Right atrium auricular region (tissue), 2 donors: ENCODE data around the gene SERINC3. TPM values are rescaled to one million over a fixed set of nuclear protein-coding genes. Genes with fewer than 3 reads are reported as not detected.

Experiments used
- DNase-seq: peaks from one replicate; pipeline ENCODE4 v3.0.0-alpha.2; 2019; ENCODE audit warnings: low spot score
- H3K27ac ChIP-seq, 2 donors: fragments of 200-600 bp; sonication (generic); 1 replicate in 1 of 2; 2 replicates in 1 of 2; pipeline ENCODE4 v1.5.1; 2016 to 2019
- H3K27me3 ChIP-seq, 2 donors: fragments of 200-600 bp; sonication (generic); one replicate each; pipeline versions ENCODE4 v1.5.1 to v1.6.0; 2017 to 2019
- H3K36me3 ChIP-seq: fragments of 200-600 bp; sonication (generic); one replicate; pipeline ENCODE4 v1.5.1; 2016
- H3K4me1 ChIP-seq, 2 donors: fragments of 200-600 bp; sonication (generic); one replicate each; pipeline versions ENCODE4 v1.5.1 to v1.6.0; 2017 to 2019
- H3K4me3 ChIP-seq, 2 donors: fragments of 200-600 bp; sonication (generic); 1 replicate in 1 of 2; 2 replicates in 1 of 2; pipeline ENCODE4 v1.5.1; 2017 to 2019; ENCODE audit warnings: mild to moderate bottlenecking in 1 of 2, moderate library complexity in 1 of 2
- H3K9me3 ChIP-seq, 2 donors: fragments of 200-600 bp; sonication (generic); one replicate each; pipeline ENCODE4 v1.5.1; 2019
- CTCF ChIP-seq, 2 donors: fragments of 200-600 bp; sonication (generic); IDR thresholded peaks; one replicate each; pipeline ENCODE4 v1.5.1; 2019; ENCODE audit warnings: antibody characterized with exemption in 2 of 2
- total RNA-seq, 2 donors: library from RNA; depleted of rRNA; stranded (reverse); fragments of >200 nt; gene quantifications; one replicate each; pipeline ENCODE4 v1.1.0, GENCODE V29; 2016

SERINC3 gene
- total RNA-seq, 2 donors from 2014 or later, result 85.7 to 112 TPM

- Histone ChIP-seq H3K4me1 (peaks cover 0 to 42% of the 10 kb centered on the region in 2 donors), H3K36me3 (no peaks in the 10 kb centered on the region), H3K9me3 (no peaks in the 10 kb centered on the region), H3K27ac (peak overlapping the region; percentile 54 to 83), H3K27me3 (no peaks in the 10 kb centered on the region), H3K4me3 (no peak overlapping the region)
- no peak for TF ChIP-seq CTCF (IDR thresholded peaks at IDR 0.05)
- no peak for DNase-seq
These were observed 30.2 kb upstream of the SERINC3 start for GRCh38 chr20:44552050-44552449.

GRCh38 chr20:44549123-44549522 lies 27.3 kb upstream of the SERINC3 start:
- no peak for DNase-seq
- H3K4me3 ChIP-seq, result no peak overlapping the region
- no peaks in the 10 kb centered on the region for H3K36me3 ChIP-seq
- no peaks in the 10 kb centered on the region for H3K27me3 ChIP-seq
- H3K27ac ChIP-seq, result peak overlapping the region; percentile 58 to 75
- H3K9me3 ChIP-seq, result no peaks in the 10 kb centered on the region
- peaks cover 0 to 34% of the 10 kb centered on the region in 2 donors for H3K4me1 ChIP-seq
- TF ChIP-seq CTCF (IDR thresholded peaks at IDR 0.05), result no peak

DNA sequence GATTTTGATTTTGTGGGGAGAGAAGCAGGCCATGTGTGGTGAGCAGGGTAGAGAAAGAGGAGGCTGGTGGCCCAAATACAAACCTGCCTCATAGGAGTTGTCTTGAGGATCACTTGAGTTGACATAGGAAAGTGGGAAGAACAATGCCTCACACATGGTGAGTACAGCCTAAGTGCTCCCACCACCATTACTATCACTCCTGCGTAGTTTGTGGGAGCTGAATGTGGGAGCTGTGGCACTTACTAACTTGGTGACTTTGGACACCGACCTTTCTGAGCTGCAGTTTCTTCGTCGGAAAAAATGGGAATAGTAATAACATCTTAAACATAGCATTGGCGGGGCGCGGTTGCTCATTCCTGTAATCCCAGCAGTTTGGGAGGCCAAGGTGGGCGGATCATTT lies 25.5 kb upstream of the SERINC3 start:
- Histone ChIP-seq H3K4me3 (no peak overlapping the region), H3K36me3 (no peaks in the 10 kb centered on the region), H3K27ac (peak overlapping the region in 1 of 2 donors; percentile 58), H3K9me3 (no peaks in the 10 kb centered on the region), H3K4me1 (peaks cover 0 to 32% of the 10 kb centered on the region in 2 donors), H3K27me3 (no peaks in the 10 kb centered on the region)
- no peak for DNase-seq
- TF ChIP-seq CTCF (IDR thresholded peaks at IDR 0.05), result no peak

DNA sequence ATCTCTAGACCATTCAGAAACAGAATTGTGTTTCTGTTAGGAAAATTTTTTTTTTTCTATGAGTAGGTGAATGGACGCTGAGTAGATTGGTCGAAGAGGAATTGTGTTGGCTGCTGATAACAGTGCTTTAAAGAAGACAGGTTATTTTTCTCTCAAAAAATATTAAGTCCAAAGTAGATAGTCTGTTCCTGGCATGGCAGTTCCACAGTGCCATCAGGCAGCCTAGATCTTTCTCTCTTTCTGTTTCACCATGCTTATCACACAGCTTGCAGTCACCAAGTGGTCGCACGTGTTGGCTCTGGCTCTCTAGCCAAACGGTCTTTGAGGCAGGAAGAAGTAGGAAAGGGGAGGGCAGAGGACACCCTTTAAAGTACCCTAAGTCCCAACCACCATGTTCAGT lies 22.4 kb upstream of the SERINC3 start:
- H3K27ac ChIP-seq, result peak overlapping the region in 1 of 2 donors; percentile 63
- H3K4me1 ChIP-seq, result peaks cover 0 to 44% of the 10 kb centered on the region in 2 donors
- H3K9me3 ChIP-seq, result no peaks in the 10 kb centered on the region
- no peak overlapping the region for H3K4me3 ChIP-seq
- H3K36me3 ChIP-seq, result no peaks in the 10 kb centered on the region
- TF ChIP-seq CTCF (IDR thresholded peaks at IDR 0.05), result no peak
- DNase-seq, result no peak
- H3K27me3 ChIP-seq, result no peaks in the 10 kb centered on the region

- DNase-seq, result no peak
- Histone ChIP-seq H3K36me3 (no peaks in the 10 kb centered on the region), H3K9me3 (no peaks in the 10 kb centered on the region), H3K4me1 (peaks cover 0 to 41% of the 10 kb centered on the region in 2 donors), H3K27me3 (no peaks in the 10 kb centered on the region), H3K27ac (peak overlapping the region in 1 of 2 donors; percentile 63), H3K4me3 (no peak overlapping the region)
- no peak for TF ChIP-seq CTCF (IDR thresholded peaks at IDR 0.05)
These were observed 21.5 kb upstream of the SERINC3 start for GRCh38 chr20:44543358-44543757.

- DNase-seq, result no peak
- no peak for TF ChIP-seq CTCF (IDR thresholded peaks at IDR 0.05)
- H3K27ac ChIP-seq, result peak overlapping the region in 1 of 2 donors; percentile 12
These were observed 21.0 kb upstream of the SERINC3 start for GRCh38 chr20:44542890-44543289.

More at GRCh38 chr20:44542890-44543289, 21.0 kb upstream of the SERINC3 start:
- no peaks in the 10 kb centered on the region for H3K9me3 ChIP-seq
- H3K4me1 ChIP-seq, result peaks cover 0 to 36% of the 10 kb centered on the region in 2 donors
- H3K27me3 ChIP-seq, result no peaks in the 10 kb centered on the region
- H3K36me3 ChIP-seq, result no peaks in the 10 kb centered on the region
- no peak overlapping the region for H3K4me3 ChIP-seq
